SU-DHL-6 (cell line): ENCODE data around the gene ANO7.

Experiments used
- CTCF ChIP-seq: fragments of 200-600 bp; sonication (generic); IDR thresholded peaks from one replicate; pipeline ENCODE4 v1.5.1; 2017; ENCODE audit warnings: antibody characterized with exemption, mild to moderate bottlenecking, low read length, moderate library complexity; ENCODE audit not compliant: insufficient read depth, poor library complexity, severe bottlenecking
- EZH2phosphoT487 ChIP-seq: fragments of 200-600 bp; sonication (generic), shearing (Covaris generic); conservative IDR thresholded peaks from 2 replicates; pipeline ENCODE4 v1.6.1; 2018; ENCODE audit warnings: mild to moderate bottlenecking, antibody characterized with exemption, low read length, moderate library complexity, mixed read lengths

GRCh38 chr2:241213041-241213440, 24.6 kb downstream of the ANO7 start:
- TF ChIP-seq CTCF (no peak), EZH2phosphoT487 (no peak)
